Measurements from ENCODE around the gene EIF3I.

Gene EIF3I

DNA sequence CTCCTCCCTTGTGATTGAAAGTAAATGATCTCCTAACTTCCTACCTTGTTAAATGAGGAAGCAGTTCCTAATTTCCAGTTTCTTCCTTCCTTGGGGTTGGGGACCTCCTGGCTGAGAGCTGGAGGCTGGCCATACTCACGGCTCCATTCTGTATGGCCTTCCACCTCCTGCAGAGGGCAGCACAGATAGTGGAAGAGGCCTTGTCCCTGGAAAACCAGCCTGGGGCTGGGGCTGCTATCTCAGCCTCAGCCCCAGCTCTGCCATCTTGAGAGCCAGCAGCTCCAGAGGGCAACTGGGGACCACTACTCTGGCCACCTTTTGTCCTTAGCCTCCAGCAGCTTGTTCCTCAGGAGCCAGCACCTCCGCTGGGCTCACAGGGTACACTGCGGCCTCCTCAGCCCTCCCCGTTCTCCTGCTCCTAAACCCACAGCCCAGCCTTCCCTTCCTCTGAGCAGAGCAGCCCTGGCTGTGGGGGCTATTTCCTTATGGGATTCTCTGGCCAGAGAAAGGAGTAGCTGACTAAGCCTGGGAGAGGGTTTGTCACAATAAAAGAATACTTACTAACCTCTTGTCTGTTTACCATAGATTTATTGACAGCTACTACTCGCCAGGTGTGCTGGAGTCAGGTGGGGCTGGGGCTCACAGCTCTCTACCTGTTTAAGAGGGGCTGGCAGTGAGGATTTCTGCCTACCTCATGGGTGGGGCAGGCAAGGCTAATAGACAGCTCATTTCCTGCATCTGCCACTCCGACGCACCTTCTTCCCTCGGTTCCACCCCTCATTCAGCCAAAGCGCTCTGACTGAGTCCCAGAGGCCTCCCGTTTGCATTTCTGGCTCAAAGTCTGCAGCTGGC is 6.4 kb upstream of the EIF3I start:
- Histone ChIP-seq H3K27ac (replicated peaks; ENCODE audit: low read length) (no peak overlapping the region), H2AFZ (ENCODE audit: low read length) (no peak overlapping the region)
- WGBS, 2 donors (ENCODE audit: extremely low coverage in 2 of 2, insufficient read length in 2 of 2, insufficient replicate concordance in 1 of 2), result no CpG with 5 or more reads among the region's 10 CpGs

DNA sequence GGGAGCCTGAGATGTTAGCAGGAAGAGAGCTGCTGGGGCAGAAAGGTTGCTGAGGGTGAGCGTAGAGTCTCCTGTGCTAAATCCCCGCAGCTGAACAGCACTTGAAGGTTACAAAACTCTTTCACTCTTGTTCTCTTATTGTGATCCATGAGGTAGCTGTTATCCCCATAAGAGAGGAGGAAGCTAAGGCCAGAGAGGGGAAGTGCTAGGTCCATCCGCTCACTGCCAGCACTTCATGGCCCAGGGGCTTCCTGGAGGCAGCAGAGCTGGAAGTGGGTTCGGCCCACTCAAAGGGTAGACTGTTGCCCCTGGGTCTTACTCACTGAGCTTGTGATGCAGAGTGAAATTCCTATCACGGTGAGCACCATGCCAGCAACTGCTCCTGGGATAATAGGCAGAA is 5.6 kb upstream of the EIF3I start:
- Histone ChIP-seq H3K9me3 (replicated peaks in 1 of 2; ENCODE audit: control insufficient read depth in 2 of 2, insufficient read depth in 1 of 2, low read depth in 1 of 2, low read length in 2 of 2) (peaks cover 0 to 1% of the 10 kb centered on the region in 2 donors), H3K9ac (ENCODE audit: low read depth, low read length, poor library complexity) (no peak overlapping the region), H3K27me3 (ENCODE audit: control insufficient read depth in 3 of 3, insufficient read depth in 3 of 3, low read depth in 1 of 3, low read length in 3 of 3) (no peaks in the 10 kb centered on the region), H2BK12ac (ENCODE audit: low read length) (no peak overlapping the region), H3K4ac (ENCODE audit: low read length) (no peak overlapping the region), H3K79me1 (ENCODE audit: low read depth, low read length) (no peaks in the 10 kb centered on the region), H3K4me2 (ENCODE audit: insufficient read depth, low read length, poor library complexity, severe bottlenecking) (no peak overlapping the region), H3K4me3 (ENCODE audit: low read length in 2 of 2) (no peak overlapping the region), H3K18ac (ENCODE audit: low read length) (no peak overlapping the region), H4K8ac (ENCODE audit: low read depth, low read length) (no peak overlapping the region), H4K91ac (ENCODE audit: low read depth, low read length, poor library complexity) (no peak overlapping the region), H2BK5ac (ENCODE audit: low read length) (no peak overlapping the region), H3K27ac (replicated peaks; ENCODE audit: low read length) (no peak overlapping the region), H3K4me1 (ENCODE audit: control insufficient read depth in 2 of 2, insufficient read depth in 1 of 2, low read depth in 1 of 2, low read length in 2 of 2) (peaks cover 7 to 10% of the 10 kb centered on the region in 2 donors), H3K36me3 (replicated peaks in 1 of 2; ENCODE audit: control insufficient read depth in 2 of 2, insufficient read depth in 2 of 2, low read length in 2 of 2) (peaks cover 22 to 50% of the 10 kb centered on the region in 2 donors), H2AK5ac (ENCODE audit: low read depth, low read length) (no peak overlapping the region), H2AFZ (ENCODE audit: low read length) (no peak overlapping the region), H3K14ac (ENCODE audit: low read length) (no peak overlapping the region), H3K23ac (ENCODE audit: low read depth, low read length, poor library complexity) (no peak overlapping the region), H2BK15ac (ENCODE audit: low read length) (no peak overlapping the region), H2BK120ac (ENCODE audit: low read depth, low read length) (no peak overlapping the region)
- no peak for DNase-seq (ENCODE audit: low spot score)
- no CpG with 5 or more reads among the region's 5 CpGs for WGBS, 2 donors (ENCODE audit: extremely low coverage in 2 of 2, insufficient read length in 2 of 2, insufficient replicate concordance in 1 of 2)

More for the DNA sequence above, 6.4 kb upstream of the EIF3I start:
- Histone ChIP-seq H3K14ac (ENCODE audit: low read length) (no peak overlapping the region), H3K18ac (ENCODE audit: low read length) (no peak overlapping the region), H2BK120ac (ENCODE audit: low read depth, low read length) (no peak overlapping the region), H3K36me3 (replicated peaks in 1 of 2; ENCODE audit: control insufficient read depth in 2 of 2, insufficient read depth in 2 of 2, low read length in 2 of 2) (peaks cover 22 to 50% of the 10 kb centered on the region in 2 donors), H3K9me3 (replicated peaks in 1 of 2; ENCODE audit: control insufficient read depth in 2 of 2, insufficient read depth in 1 of 2, low read depth in 1 of 2, low read length in 2 of 2) (peaks cover 0 to 1% of the 10 kb centered on the region in 2 donors), H2BK5ac (ENCODE audit: low read length) (no peak overlapping the region), H2BK12ac (ENCODE audit: low read length) (no peak overlapping the region), H3K4ac (ENCODE audit: low read length) (no peak overlapping the region), H2BK15ac (ENCODE audit: low read length) (no peak overlapping the region), H3K23ac (ENCODE audit: low read depth, low read length, poor library complexity) (peak overlapping the region; percentile 18), H3K27me3 (ENCODE audit: control insufficient read depth in 3 of 3, insufficient read depth in 3 of 3, low read depth in 1 of 3, low read length in 3 of 3) (no peaks in the 10 kb centered on the region), H4K8ac (ENCODE audit: low read depth, low read length) (no peak overlapping the region), H3K9ac (ENCODE audit: low read depth, low read length, poor library complexity) (no peak overlapping the region), H4K91ac (ENCODE audit: low read depth, low read length, poor library complexity) (no peak overlapping the region), H3K4me2 (ENCODE audit: insufficient read depth, low read length, poor library complexity, severe bottlenecking) (no peak overlapping the region), H2AK5ac (ENCODE audit: low read depth, low read length) (no peak overlapping the region), H3K79me1 (ENCODE audit: low read depth, low read length) (no peaks in the 10 kb centered on the region), H3K4me3 (ENCODE audit: low read length in 2 of 2) (no peak overlapping the region), H3K4me1 (ENCODE audit: control insufficient read depth in 2 of 2, insufficient read depth in 1 of 2, low read depth in 1 of 2, low read length in 2 of 2) (peaks cover 3% of the 10 kb centered on the region in 2 donors)
- no peak for DNase-seq (ENCODE audit: low spot score)

DNA sequence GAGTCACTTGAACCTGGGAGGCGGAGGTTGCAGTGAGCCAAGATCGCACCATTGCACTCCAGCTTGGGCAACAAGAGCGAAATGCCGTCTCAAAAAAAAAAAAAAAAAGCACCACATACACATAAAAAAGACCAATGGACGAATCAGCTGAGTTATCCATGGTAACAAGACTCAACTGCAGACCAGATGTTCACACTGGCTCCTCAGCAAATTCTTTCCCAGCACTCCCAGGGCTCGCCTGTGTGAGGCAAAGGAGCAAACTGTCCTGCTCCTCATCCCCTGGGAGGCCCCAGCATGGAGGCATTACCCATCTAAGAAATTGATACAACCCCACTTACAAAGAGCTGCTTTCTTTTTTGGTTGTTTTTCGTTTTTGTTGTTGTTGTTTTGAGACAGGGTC is 3.2 kb upstream of the EIF3I start:
- whole genome bisulfite sequencing, 2 donors (ENCODE audit: extremely low coverage in 2 of 2, insufficient read length in 2 of 2, insufficient replicate concordance in 1 of 2), result no CpG with 5 or more reads among the region's 7 CpGs
- H3K4ac ChIP-seq (ENCODE audit: low read length), result no peak overlapping the region
- H3K27ac ChIP-seq (replicated peaks; ENCODE audit: low read length), result no peak overlapping the region
- no peak overlapping the region for H3K23ac ChIP-seq (ENCODE audit: low read depth, low read length, poor library complexity)
- no peaks in the 10 kb centered on the region for H3K27me3 ChIP-seq (ENCODE audit: control insufficient read depth in 3 of 3, insufficient read depth in 3 of 3, low read depth in 1 of 3, low read length in 3 of 3)
- no peak overlapping the region for H4K91ac ChIP-seq (ENCODE audit: low read depth, low read length, poor library complexity)
- H3K18ac ChIP-seq (ENCODE audit: low read length), result no peak overlapping the region
- no peak overlapping the region for H3K9ac ChIP-seq (ENCODE audit: low read depth, low read length, poor library complexity)
- H3K14ac ChIP-seq (ENCODE audit: low read length), result no peak overlapping the region
- DNase-seq (ENCODE audit: low spot score), result no peak
- H3K9me3 ChIP-seq (replicated peaks in 1 of 2; ENCODE audit: control insufficient read depth in 2 of 2, insufficient read depth in 1 of 2, low read depth in 1 of 2, low read length in 2 of 2), result peaks cover 0 to 1% of the 10 kb centered on the region in 2 donors
- peaks cover 2% of the 10 kb centered on the region for H3K79me1 ChIP-seq (ENCODE audit: low read depth, low read length)
- peaks cover 28 to 54% of the 10 kb centered on the region in 2 donors for H3K36me3 ChIP-seq (replicated peaks in 1 of 2; ENCODE audit: control insufficient read depth in 2 of 2, insufficient read depth in 2 of 2, low read length in 2 of 2)
- no peak overlapping the region for H4K8ac ChIP-seq (ENCODE audit: low read depth, low read length)
- no peak overlapping the region for H3K4me2 ChIP-seq (ENCODE audit: insufficient read depth, low read length, poor library complexity, severe bottlenecking)
- H2BK120ac ChIP-seq (ENCODE audit: low read depth, low read length), result no peak overlapping the region
- no peak overlapping the region for H2BK5ac ChIP-seq (ENCODE audit: low read length)
- no peak overlapping the region for H3K4me3 ChIP-seq (ENCODE audit: low read length in 2 of 2)
- H2AFZ ChIP-seq (ENCODE audit: low read length), result no peak overlapping the region
- no peak overlapping the region for H2BK12ac ChIP-seq (ENCODE audit: low read length)
- H2AK5ac ChIP-seq (ENCODE audit: low read depth, low read length), result no peak overlapping the region
- no peak overlapping the region for H2BK15ac ChIP-seq (ENCODE audit: low read length)
- peaks cover 10 to 15% of the 10 kb centered on the region in 2 donors for H3K4me1 ChIP-seq (ENCODE audit: control insufficient read depth in 2 of 2, insufficient read depth in 1 of 2, low read depth in 1 of 2, low read length in 2 of 2)

DNA sequence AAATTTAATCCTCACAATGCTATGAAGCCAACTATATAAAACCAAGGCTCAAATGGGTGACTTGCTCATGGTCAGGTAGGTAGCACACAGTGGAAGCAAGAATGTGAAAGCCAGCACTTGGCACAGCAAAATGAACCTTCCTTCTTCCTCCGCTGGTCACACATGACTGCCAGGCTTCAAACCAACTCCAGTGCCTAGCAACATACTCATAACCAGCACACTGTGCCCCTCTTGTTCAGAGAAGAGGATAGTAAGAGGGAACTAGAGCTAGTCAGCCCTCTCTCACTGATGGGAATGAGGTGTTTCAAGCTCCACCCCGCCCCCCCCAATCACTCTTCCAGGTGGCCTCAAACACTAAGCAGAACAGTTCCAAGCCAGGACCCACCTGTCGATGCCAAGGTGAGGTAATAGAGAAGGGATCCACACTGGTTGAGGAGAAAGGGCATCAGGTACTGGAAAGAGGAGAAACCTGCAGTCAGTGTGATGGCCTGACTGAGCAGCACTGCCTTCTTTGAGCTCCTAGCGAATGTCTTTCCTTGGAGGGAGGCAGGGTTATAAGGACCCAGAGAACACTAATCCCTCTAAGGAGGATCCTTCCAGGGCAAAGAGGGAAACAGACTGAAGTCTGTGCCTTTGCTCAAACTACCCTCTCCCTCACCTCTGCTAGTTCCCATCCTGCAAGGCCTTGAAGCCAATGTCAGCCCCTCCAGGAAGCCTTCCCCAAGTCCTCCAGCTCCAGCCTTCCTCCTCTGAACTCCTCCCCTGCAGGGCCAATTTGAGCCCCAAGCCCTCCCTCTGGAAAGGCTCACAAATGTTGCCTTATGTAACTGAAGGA is 1.2 kb upstream of the EIF3I start:
- Histone ChIP-seq H3K9me3 (replicated peaks in 1 of 2; ENCODE audit: control insufficient read depth in 2 of 2, insufficient read depth in 1 of 2, low read depth in 1 of 2, low read length in 2 of 2) (no peaks in the 10 kb centered on the region), H3K36me3 (replicated peaks in 1 of 2; ENCODE audit: control insufficient read depth in 2 of 2, insufficient read depth in 2 of 2, low read length in 2 of 2) (peaks cover 24 to 52% of the 10 kb centered on the region in 2 donors), H2BK120ac (ENCODE audit: low read depth, low read length) (no peak overlapping the region), H2BK12ac (ENCODE audit: low read length) (no peak overlapping the region), H3K27me3 (ENCODE audit: control insufficient read depth in 3 of 3, insufficient read depth in 3 of 3, low read depth in 1 of 3, low read length in 3 of 3) (no peaks in the 10 kb centered on the region), H3K4me2 (ENCODE audit: insufficient read depth, low read length, poor library complexity, severe bottlenecking) (peak overlapping the region; percentile 66), H2AK5ac (ENCODE audit: low read depth, low read length) (no peak overlapping the region), H3K18ac (ENCODE audit: low read length) (no peak overlapping the region), H3K79me1 (ENCODE audit: low read depth, low read length) (peaks cover 2% of the 10 kb centered on the region), H3K4me3 (ENCODE audit: low read length in 2 of 2) (peak overlapping the region; percentile 84 to 97), H4K91ac (ENCODE audit: low read depth, low read length, poor library complexity) (no peak overlapping the region), H3K9ac (ENCODE audit: low read depth, low read length, poor library complexity) (no peak overlapping the region), H3K4ac (ENCODE audit: low read length) (no peak overlapping the region), H3K14ac (ENCODE audit: low read length) (no peak overlapping the region), H4K8ac (ENCODE audit: low read depth, low read length) (no peak overlapping the region), H2AFZ (ENCODE audit: low read length) (peak overlapping the region; percentile 98), H3K23ac (ENCODE audit: low read depth, low read length, poor library complexity) (no peak overlapping the region), H2BK5ac (ENCODE audit: low read length) (no peak overlapping the region), H2BK15ac (ENCODE audit: low read length) (no peak overlapping the region), H3K27ac (replicated peaks; ENCODE audit: low read length) (no peak overlapping the region), H3K4me1 (ENCODE audit: control insufficient read depth in 2 of 2, insufficient read depth in 1 of 2, low read depth in 1 of 2, low read length in 2 of 2) (peaks cover 10 to 15% of the 10 kb centered on the region in 2 donors)
- WGBS, 2 donors (ENCODE audit: extremely low coverage in 2 of 2, insufficient read length in 2 of 2, insufficient replicate concordance in 1 of 2), result no CpG with 5 or more reads among the region's 4 CpGs
- DNase-seq (ENCODE audit: low spot score), result no peak
